ENCODE results near the gene CPHXL2.

DNA sequence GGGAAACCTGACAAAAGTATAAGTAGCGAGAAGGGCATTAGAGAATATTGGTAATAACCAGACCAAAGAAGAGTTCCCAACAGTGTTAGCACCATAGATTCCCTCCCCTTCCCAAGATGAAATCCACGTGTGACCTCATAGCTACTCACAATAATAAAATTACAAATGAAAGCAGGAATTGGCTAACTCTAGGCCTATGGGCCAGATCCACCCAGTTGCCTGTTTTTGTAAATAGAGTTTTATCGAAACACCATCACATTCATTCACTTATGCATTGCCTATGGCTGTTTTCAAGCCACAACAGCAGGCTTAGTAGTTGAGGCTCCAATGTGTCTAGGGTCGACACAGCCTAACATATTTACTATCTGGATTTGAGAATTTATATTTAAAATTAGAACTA lies 41.6 kb upstream of the CPHXL2 start:
- TF ChIP-seq, protein P1, sequence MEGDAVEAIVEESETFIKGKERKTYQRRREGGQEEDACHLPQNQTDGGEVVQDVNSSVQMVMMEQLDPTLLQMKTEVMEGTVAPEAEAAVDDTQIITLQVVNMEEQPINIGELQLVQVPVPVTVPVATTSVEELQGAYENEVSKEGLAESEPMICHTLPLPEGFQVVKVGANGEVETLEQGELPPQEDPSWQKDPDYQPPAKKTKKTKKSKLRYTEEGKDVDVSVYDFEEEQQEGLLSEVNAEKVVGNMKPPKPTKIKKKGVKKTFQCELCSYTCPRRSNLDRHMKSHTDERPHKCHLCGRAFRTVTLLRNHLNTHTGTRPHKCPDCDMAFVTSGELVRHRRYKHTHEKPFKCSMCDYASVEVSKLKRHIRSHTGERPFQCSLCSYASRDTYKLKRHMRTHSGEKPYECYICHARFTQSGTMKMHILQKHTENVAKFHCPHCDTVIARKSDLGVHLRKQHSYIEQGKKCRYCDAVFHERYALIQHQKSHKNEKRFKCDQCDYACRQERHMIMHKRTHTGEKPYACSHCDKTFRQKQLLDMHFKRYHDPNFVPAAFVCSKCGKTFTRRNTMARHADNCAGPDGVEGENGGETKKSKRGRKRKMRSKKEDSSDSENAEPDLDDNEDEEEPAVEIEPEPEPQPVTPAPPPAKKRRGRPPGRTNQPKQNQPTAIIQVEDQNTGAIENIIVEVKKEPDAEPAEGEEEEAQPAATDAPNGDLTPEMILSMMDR (IDR thresholded peaks at IDR 0.05): no peak
- TF ChIP-seq POLR2A (IDR thresholded peaks at IDR 0.05): no peak
